GM10248 (cell line): ENCODE results near the gene SYNPO2.

Experiments used
- CTCF ChIA-PET: fragments of 300-600 bp; sonication (Branson Sonifier 250); formaldehyde crosslinking; extraction: SDS; loops from one replicate; lab custom pipeline; 2021; ENCODE audit warnings: antibody characterized with exemption; lab: Yijun Ruan, JAX
- POLR2A ChIA-PET: fragments of 350-650 bp; sonication (Branson Sonifier 250); formaldehyde crosslinking; extraction: SDS; loops from one replicate; lab custom pipeline; 2020; ENCODE audit warnings: antibody characterized with exemption; lab: Yijun Ruan, JAX
- DNase-seq: peaks from one replicate; pipeline ENCODE4 v3.0.0; 2012; ENCODE audit errors: extremely low spot score
- CTCF ChIP-seq: IDR thresholded peaks from 2 replicates; pipeline ENCODE4 v1.5.1; 2012; ENCODE audit warnings: mild to moderate bottlenecking, low read depth; ENCODE audit errors: extremely low read depth, missing control alignments, control extremely low read depth

The SYNPO2 gene

GRCh38 chr4:119081542-119081859 lies 192.8 kb downstream of the SYNPO2 start:
- no peak for DNase-seq
- CTCF ChIA-PET, result no interaction called here
- POLR2A ChIA-PET, result no interaction called here
- no peak for TF ChIP-seq CTCF

DNA sequence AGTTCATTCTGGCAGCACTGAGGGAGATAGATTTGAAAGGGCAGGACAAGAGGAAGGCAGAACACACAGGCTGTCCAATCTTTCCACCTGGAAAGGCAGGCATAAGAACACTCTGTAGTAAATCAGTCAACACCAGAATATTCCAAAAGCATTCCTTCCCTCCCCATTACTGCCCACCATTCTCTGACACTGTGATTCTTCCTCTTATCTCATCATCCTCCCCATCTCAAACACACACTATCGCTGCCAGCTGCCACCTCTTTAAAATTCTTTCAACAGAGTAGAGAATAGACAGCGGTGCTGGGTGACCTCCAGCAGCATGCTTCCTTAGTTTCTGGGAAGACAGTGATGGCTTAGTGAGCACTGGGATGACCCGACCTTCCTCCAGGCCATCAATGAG lies 193.3 kb downstream of the SYNPO2 start:
- ChIA-PET CTCF (interaction anchor here (1.4 kb wide), 2 partner anchors 13 to 32 kb away, joined by 3 to 5 read pairs; no protein-coding TSS in a partner anchor), POLR2A (no interaction called here)
- TF ChIP-seq CTCF, result no peak
- no peak for DNase-seq

GRCh38 chr4:119082661-119083060 lies 194.0 kb downstream of the SYNPO2 start:
- CTCF ChIA-PET, result interaction anchor here (1.4 kb wide), 2 partner anchors 12 to 31 kb away, joined by 3 to 5 read pairs; no protein-coding TSS in a partner anchor
- POLR2A ChIA-PET, result no interaction called here
- no peak for TF ChIP-seq CTCF
- DNase-seq, result no peak

DNA sequence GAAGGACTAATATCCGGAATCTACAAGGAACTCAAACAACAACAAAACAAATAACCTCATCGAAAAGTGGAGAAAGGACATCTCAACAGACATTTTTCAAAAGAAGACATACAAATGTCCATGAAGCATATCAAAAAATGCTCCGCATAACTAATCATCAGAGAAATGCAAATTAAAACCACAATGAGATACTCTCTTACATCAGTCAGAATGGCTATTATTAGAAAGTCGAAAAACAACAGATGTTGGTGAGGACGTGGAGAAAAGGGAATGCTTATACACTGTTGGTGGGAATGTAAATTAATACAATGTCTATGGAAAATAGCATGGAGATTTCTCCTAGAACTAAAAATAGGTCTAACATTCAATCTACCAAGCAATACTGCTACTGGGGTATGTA lies 195.9 kb downstream of the SYNPO2 start:
- POLR2A ChIA-PET, result no interaction called here

GRCh38 chr4:119087121-119087520 lies 198.5 kb downstream of the SYNPO2 start:
- DNase-seq, result no peak
- ChIA-PET CTCF (interaction anchor here (1.2 to 2.2 kb wide), 3 partner anchors 11 to 44 kb away, joined by 4 to 9 read pairs (median 4); no protein-coding TSS in a partner anchor), POLR2A (no interaction called here)
- TF ChIP-seq CTCF, result peak; percentile 1

More for the DNA sequence above, 195.9 kb downstream of the SYNPO2 start:
- no peak for TF ChIP-seq CTCF
- DNase-seq, result no peak
- CTCF ChIA-PET, result no interaction called here

GRCh38 chr4:119087656-119088055 lies 199.0 kb downstream of the SYNPO2 start:
- POLR2A ChIA-PET, result no interaction called here
- CTCF ChIA-PET, result interaction anchor here (1.6 to 2.2 kb wide), 2 partner anchors 10 to 45 kb away, joined by 4 to 9 read pairs; no protein-coding TSS in a partner anchor
- no peak for TF ChIP-seq CTCF
- no peak for DNase-seq
